ENCODE results near the gene SPINT3. TPM values are rescaled to one million over a fixed set of nuclear protein-coding genes. Genes with fewer than 3 reads are reported as not detected.

The SPINT3 gene, protein sequence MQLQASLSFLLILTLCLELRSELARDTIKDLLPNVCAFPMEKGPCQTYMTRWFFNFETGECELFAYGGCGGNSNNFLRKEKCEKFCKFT
- polyA plus RNA-seq (2013, experiment 1 of 2), result not detected
- not detected for polyA plus RNA-seq (2013, experiment 2 of 2)

DNA sequence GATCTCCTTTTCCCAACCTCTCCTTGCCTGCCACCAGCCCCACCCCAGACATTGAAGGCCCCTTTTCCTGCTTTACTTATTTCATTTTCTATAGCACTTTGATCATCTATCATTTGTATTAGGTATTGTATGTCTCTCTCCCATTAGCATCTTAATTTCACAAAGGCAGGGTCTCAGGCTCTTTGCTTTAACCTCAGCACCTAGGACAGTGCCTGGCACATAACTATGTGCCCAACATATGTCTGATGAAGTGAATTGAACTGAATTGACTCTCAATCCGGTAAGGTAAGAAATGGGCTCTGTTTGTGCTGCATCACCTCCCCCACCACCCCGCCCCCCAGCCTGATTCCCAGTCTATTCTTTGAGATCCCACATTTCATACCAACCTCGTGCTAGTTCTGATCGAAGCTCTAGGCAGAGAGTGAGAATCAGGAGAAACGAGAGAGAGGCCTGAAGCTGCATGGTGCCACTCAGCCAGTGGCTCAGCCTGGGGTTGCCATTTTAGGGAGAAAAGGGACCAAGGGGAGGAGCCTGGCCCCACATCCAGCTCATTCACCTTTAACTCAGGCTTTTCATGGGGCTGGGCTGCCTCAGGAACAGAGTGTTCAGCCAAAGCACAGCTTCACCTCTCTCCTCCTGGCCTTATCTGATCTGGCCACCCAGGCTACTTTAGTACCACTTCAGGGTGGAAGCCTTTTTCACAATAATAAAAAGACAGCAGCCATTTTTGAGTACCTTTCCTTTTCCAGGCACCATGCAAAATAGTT, at the start of gene SPINT3:
TSS of gene SPINT3 (minus strand) at position 476 of the 767 bp plus-strand sequence. CDS start at position 462, 14 bp downstream.
- no peak within 1 kb of the TSS for H2BK120ac ChIP-seq (ENCODE audit: low read depth, low read length)
- no peak within 1 kb of the TSS for H3K4ac ChIP-seq (ENCODE audit: low read depth in 1 of 2, low read length in 2 of 2)
- no peak within 1 kb of the TSS for H2BK12ac ChIP-seq (ENCODE audit: low read length in 2 of 2)
- no peak for DNase-seq
- H3K18ac ChIP-seq (ENCODE audit: low read depth in 1 of 2, low read length in 2 of 2), result no peak within 1 kb of the TSS
- H3K36me3 ChIP-seq (ENCODE audit: control insufficient read depth in 1 of 2, insufficient read depth in 2 of 2, low read depth in 1 of 2, low read length in 2 of 2), result no peaks in the 10 kb centered on the region
- no peak within 1 kb of the TSS for H3K23ac ChIP-seq (ENCODE audit: low read length in 2 of 2)
- H4K91ac ChIP-seq (ENCODE audit: low read length), result no peak within 1 kb of the TSS
- H2AK5ac ChIP-seq (ENCODE audit: low read length, severe bottlenecking), result no peak within 1 kb of the TSS
- no peaks in the 10 kb centered on the region for H3K9me3 ChIP-seq (ENCODE audit: control insufficient read depth, low read length)
- H3K9ac ChIP-seq (ENCODE audit: low read length), result no peak within 1 kb of the TSS
- no peaks in the 10 kb centered on the region for H3K4me1 ChIP-seq (ENCODE audit: control insufficient read depth, insufficient read depth, low read depth, low read length)
- WGBS, result 67% methylated on average over 5 of the region's 5 CpGs
- H4K8ac ChIP-seq (ENCODE audit: low read length), result no peak within 1 kb of the TSS
- H3K27ac ChIP-seq (ENCODE audit: low read length, poor library complexity, severe bottlenecking), result no peak within 1 kb of the TSS
- H2AFZ ChIP-seq (ENCODE audit: low read depth, low read length), result no peak within 1 kb of the TSS
- H3K4me2 ChIP-seq (ENCODE audit: low read length, poor library complexity, severe bottlenecking), result no peak within 1 kb of the TSS
- H2BK15ac ChIP-seq (ENCODE audit: low read depth, poor library complexity, severe bottlenecking), result no peak within 1 kb of the TSS
- peaks cover 0 to 30% of the 10 kb centered on the region in 2 experiments for H3K27me3 ChIP-seq (ENCODE audit: control insufficient read depth in 1 of 2, insufficient read depth in 1 of 2, low read length in 2 of 2)
- no peak within 1 kb of the TSS for H3K4me3 ChIP-seq (ENCODE audit: insufficient read depth in 1 of 2, low read depth in 1 of 2, low read length in 2 of 2)
- H3K14ac ChIP-seq (ENCODE audit: low read length in 2 of 2), result no peak within 1 kb of the TSS
- no peaks in the 10 kb centered on the region for H3K79me1 ChIP-seq (replicated peaks; ENCODE audit: low read length, poor library complexity, severe bottlenecking)
- H2BK5ac ChIP-seq (ENCODE audit: low read depth, low read length, poor library complexity, severe bottlenecking), result no peak within 1 kb of the TSS

DNA sequence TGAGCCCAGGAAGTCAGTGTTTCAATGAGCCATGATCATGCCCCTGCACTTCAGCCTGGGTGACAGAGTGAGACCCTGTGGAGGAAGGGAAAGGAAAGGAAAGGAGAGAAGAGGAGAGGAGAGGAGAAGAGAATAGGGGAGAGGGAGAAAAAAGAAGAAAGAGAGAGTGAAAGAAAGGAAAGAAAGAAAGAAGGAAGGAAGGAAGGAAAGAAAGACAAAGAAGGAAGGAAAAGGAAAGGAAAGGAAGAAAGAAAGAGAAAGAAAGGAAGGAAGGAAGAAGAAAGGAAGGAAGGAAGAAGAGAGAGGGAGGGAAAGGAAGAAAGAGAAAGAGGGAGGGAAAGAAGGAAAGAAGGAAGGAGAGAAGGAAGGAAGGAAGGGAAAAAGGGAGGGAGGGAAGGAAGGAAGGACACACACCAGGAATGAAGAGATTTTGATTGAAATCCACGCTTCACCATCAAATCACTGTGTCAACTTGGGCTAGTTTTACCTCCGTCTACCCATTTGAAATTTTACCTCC, 49.4 kb upstream of the SPINT3 start:
- Histone ChIP-seq H3K27me3 (ENCODE audit: control insufficient read depth in 1 of 2, insufficient read depth in 1 of 2, low read length in 2 of 2) (peaks cover 0 to 41% of the 10 kb centered on the region in 2 experiments), H2BK12ac (ENCODE audit: low read length in 2 of 2) (no peak overlapping the region), H3K4me3 (ENCODE audit: insufficient read depth in 1 of 2, low read depth in 1 of 2, low read length in 2 of 2) (no peak overlapping the region), H3K14ac (ENCODE audit: low read length in 2 of 2) (no peak overlapping the region), H3K4ac (ENCODE audit: low read depth in 1 of 2, low read length in 2 of 2) (no peak overlapping the region), H4K8ac (ENCODE audit: low read length) (no peak overlapping the region), H3K9me3 (ENCODE audit: control insufficient read depth, low read length) (no peaks in the 10 kb centered on the region), H2AK5ac (ENCODE audit: low read length, severe bottlenecking) (no peak overlapping the region), H2BK5ac (ENCODE audit: low read depth, low read length, poor library complexity, severe bottlenecking) (no peak overlapping the region), H2AFZ (ENCODE audit: low read depth, low read length) (no peak overlapping the region), H3K18ac (ENCODE audit: low read depth in 1 of 2, low read length in 2 of 2) (no peak overlapping the region), H3K4me1 (ENCODE audit: control insufficient read depth, insufficient read depth, low read depth, low read length) (no peaks in the 10 kb centered on the region), H3K9ac (ENCODE audit: low read length) (no peak overlapping the region), H3K23ac (ENCODE audit: low read length in 2 of 2) (no peak overlapping the region), H4K91ac (ENCODE audit: low read length) (no peak overlapping the region), H2BK15ac (ENCODE audit: low read depth, poor library complexity, severe bottlenecking) (no peak overlapping the region), H3K27ac (ENCODE audit: low read length, poor library complexity, severe bottlenecking) (no peak overlapping the region), H2BK120ac (ENCODE audit: low read depth, low read length) (no peak overlapping the region), H3K36me3 (ENCODE audit: control insufficient read depth in 1 of 2, insufficient read depth in 2 of 2, low read depth in 1 of 2, low read length in 2 of 2) (no peaks in the 10 kb centered on the region), H3K79me1 (replicated peaks; ENCODE audit: low read length, poor library complexity, severe bottlenecking) (no peaks in the 10 kb centered on the region), H3K4me2 (ENCODE audit: low read length, poor library complexity, severe bottlenecking) (no peak overlapping the region)
- no peak for DNase-seq
- WGBS, result 50% methylated on average over 1 of the region's 2 CpGs

DNA sequence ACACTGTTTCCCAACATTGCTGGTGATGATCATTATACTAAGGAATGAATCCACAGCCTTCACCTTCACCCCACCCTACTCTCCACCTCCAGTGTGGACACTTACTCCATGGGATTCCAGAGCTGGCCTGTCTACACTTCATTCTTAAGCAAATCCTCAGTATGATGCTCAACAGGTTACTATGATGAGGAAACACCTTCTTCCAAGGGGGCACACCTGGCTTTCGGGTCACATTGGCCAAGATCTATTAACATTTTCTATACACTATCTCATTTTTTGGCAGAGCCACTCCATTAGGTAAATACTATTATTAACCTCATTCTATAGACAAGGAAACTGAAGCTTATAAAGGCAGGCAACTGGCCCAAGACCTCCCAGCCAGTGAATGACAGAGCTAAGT, 39.8 kb upstream of the SPINT3 start:
- Histone ChIP-seq H4K8ac (ENCODE audit: low read length) (no peak overlapping the region), H3K9ac (ENCODE audit: low read length) (no peak overlapping the region), H2AK5ac (ENCODE audit: low read length, severe bottlenecking) (no peak overlapping the region), H3K14ac (ENCODE audit: low read length in 2 of 2) (no peak overlapping the region), H3K9me3 (ENCODE audit: control insufficient read depth, low read length) (no peaks in the 10 kb centered on the region), H3K27ac (ENCODE audit: low read length, poor library complexity, severe bottlenecking) (no peak overlapping the region), H3K79me1 (replicated peaks; ENCODE audit: low read length, poor library complexity, severe bottlenecking) (no peaks in the 10 kb centered on the region), H2BK12ac (ENCODE audit: low read length in 2 of 2) (no peak overlapping the region), H3K4ac (ENCODE audit: low read depth in 1 of 2, low read length in 2 of 2) (no peak overlapping the region), H3K4me1 (ENCODE audit: control insufficient read depth, insufficient read depth, low read depth, low read length) (no peaks in the 10 kb centered on the region), H2BK5ac (ENCODE audit: low read depth, low read length, poor library complexity, severe bottlenecking) (no peak overlapping the region), H3K18ac (ENCODE audit: low read depth in 1 of 2, low read length in 2 of 2) (no peak overlapping the region), H3K27me3 (ENCODE audit: control insufficient read depth in 1 of 2, insufficient read depth in 1 of 2, low read length in 2 of 2) (peaks cover 0 to 28% of the 10 kb centered on the region in 2 experiments), H2BK15ac (ENCODE audit: low read depth, poor library complexity, severe bottlenecking) (no peak overlapping the region), H3K4me3 (ENCODE audit: insufficient read depth in 1 of 2, low read depth in 1 of 2, low read length in 2 of 2) (no peak overlapping the region), H4K91ac (ENCODE audit: low read length) (no peak overlapping the region), H3K23ac (ENCODE audit: low read length in 2 of 2) (no peak overlapping the region), H2BK120ac (ENCODE audit: low read depth, low read length) (no peak overlapping the region), H3K4me2 (ENCODE audit: low read length, poor library complexity, severe bottlenecking) (no peak overlapping the region), H2AFZ (ENCODE audit: low read depth, low read length) (no peak overlapping the region), H3K36me3 (ENCODE audit: control insufficient read depth in 1 of 2, insufficient read depth in 2 of 2, low read depth in 1 of 2, low read length in 2 of 2) (no peaks in the 10 kb centered on the region)
- no peak for DNase-seq
- WGBS, result 67% methylated on average over 1 of the region's 1 CpG

DNA sequence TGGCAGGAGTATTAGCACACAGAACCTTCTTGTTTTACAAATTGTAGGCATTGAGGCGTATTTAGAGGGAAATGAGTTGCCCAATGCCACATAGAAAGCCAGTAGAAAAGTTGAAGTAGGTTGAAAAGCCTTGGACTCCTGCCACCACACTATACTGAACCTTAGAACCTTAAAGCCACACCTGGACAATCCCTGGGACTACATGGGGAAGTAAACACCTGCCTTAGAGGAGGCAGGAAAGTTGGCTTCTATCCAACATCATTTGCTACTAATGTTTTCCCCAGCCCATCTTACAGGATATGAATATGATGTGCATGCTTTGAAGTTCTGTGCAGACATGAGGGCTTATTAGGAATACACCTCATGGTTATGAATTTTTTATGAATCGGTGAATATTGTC, 37.0 kb upstream of the SPINT3 start:
- no peak overlapping the region for H2AK5ac ChIP-seq (ENCODE audit: low read length, severe bottlenecking)
- H2BK12ac ChIP-seq (ENCODE audit: low read length in 2 of 2), result no peak overlapping the region
- H2BK120ac ChIP-seq (ENCODE audit: low read depth, low read length), result no peak overlapping the region
- H3K9ac ChIP-seq (ENCODE audit: low read length), result no peak overlapping the region
- H3K14ac ChIP-seq (ENCODE audit: low read length in 2 of 2), result no peak overlapping the region
- H4K8ac ChIP-seq (ENCODE audit: low read length), result no peak overlapping the region
- H4K91ac ChIP-seq (ENCODE audit: low read length), result no peak overlapping the region
- H3K9me3 ChIP-seq (ENCODE audit: control insufficient read depth, low read length), result no peaks in the 10 kb centered on the region
- H3K36me3 ChIP-seq (ENCODE audit: control insufficient read depth in 1 of 2, insufficient read depth in 2 of 2, low read depth in 1 of 2, low read length in 2 of 2), result no peaks in the 10 kb centered on the region
- H2BK5ac ChIP-seq (ENCODE audit: low read depth, low read length, poor library complexity, severe bottlenecking), result no peak overlapping the region
- H3K27me3 ChIP-seq (ENCODE audit: control insufficient read depth in 1 of 2, insufficient read depth in 1 of 2, low read length in 2 of 2), result peaks cover 3 to 11% of the 10 kb centered on the region in 2 experiments
- no peak overlapping the region for H2BK15ac ChIP-seq (ENCODE audit: low read depth, poor library complexity, severe bottlenecking)
- H3K27ac ChIP-seq (ENCODE audit: low read length, poor library complexity, severe bottlenecking), result no peak overlapping the region
- 64% methylated on average over 2 of the region's 2 CpGs for WGBS
- no peak overlapping the region for H3K4me3 ChIP-seq (ENCODE audit: insufficient read depth in 1 of 2, low read depth in 1 of 2, low read length in 2 of 2)
- no peak overlapping the region for H2AFZ ChIP-seq (ENCODE audit: low read depth, low read length)
- no peak overlapping the region for H3K18ac ChIP-seq (ENCODE audit: low read depth in 1 of 2, low read length in 2 of 2)
- no peak overlapping the region for H3K23ac ChIP-seq (ENCODE audit: low read length in 2 of 2)
- no peaks in the 10 kb centered on the region for H3K4me1 ChIP-seq (ENCODE audit: control insufficient read depth, insufficient read depth, low read depth, low read length)
- no peak for DNase-seq
- no peaks in the 10 kb centered on the region for H3K79me1 ChIP-seq (replicated peaks; ENCODE audit: low read length, poor library complexity, severe bottlenecking)
- H3K4me2 ChIP-seq (ENCODE audit: low read length, poor library complexity, severe bottlenecking), result no peak overlapping the region
- H3K4ac ChIP-seq (ENCODE audit: low read depth in 1 of 2, low read length in 2 of 2), result no peak overlapping the region
